ENCODE results near the gene WDR77.

Gene WDR77

GRCh38 chr1:111417755-111418154 is 31.3 kb downstream of the WDR77 start:
- Histone ChIP-seq H3K9ac (no peak overlapping the region), H3K4me1 (peaks cover 0 to 20% (median 3%) of the 10 kb centered on the region in 10 experiments; a peak in 8 of 20 replicates), H3K4me3 (no peak overlapping the region), H4K20me1 (no peaks in the 10 kb centered on the region), H3K9me3 (replicated peaks in 1 of 11) (no peaks in the 10 kb centered on the region), H3K27ac (no peak overlapping the region), H3K27me3 (no peaks in the 10 kb centered on the region), H3K36me3 (peaks cover 0 to 48% (median 20%) of the 10 kb centered on the region in 11 experiments; a peak in 21 of 22 replicates), H3K4me2 (peak overlapping the region in 4 of 11 experiments; percentile 21 to 36 (median 28); a peak in 6 of 22 replicates)
- no peak for TF ChIP-seq Cebpa-rat (IDR thresholded peaks at IDR 0.05)

DNA sequence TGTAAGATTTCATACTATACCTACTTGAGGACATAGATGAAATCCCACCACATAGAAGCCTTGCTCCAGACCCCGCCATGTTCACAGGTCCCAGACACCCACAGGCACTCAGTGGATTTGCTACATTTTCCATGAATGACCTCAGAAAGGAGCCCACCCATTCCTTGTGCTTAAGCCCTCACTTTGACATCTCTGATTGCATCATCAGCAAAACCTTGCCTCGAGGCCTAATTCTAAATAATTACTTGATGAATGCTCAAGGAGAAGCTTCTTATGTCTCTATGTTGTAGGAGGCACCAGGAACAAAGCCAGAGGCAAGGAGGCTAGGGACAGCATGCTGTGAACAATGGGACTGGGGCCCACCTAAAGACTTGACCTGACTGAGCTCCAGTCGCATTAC is 33.6 kb downstream of the WDR77 start:
- TF ChIP-seq Cebpa-rat (IDR thresholded peaks at IDR 0.05), result peak in 2 of 11 experiments; percentile 9 to 35; a peak in 1 of 22 replicates
- no peaks in the 10 kb centered on the region for H3K9me3 ChIP-seq (replicated peaks in 1 of 11)
- no peak overlapping the region for H3K9ac ChIP-seq
- H3K36me3 ChIP-seq, result peaks cover 0 to 40% (median 15%) of the 10 kb centered on the region in 11 experiments; a peak in 21 of 22 replicates
- no peak overlapping the region for H3K27ac ChIP-seq
- no peak overlapping the region for H3K4me3 ChIP-seq
- no peaks in the 10 kb centered on the region for H3K27me3 ChIP-seq
- no peak overlapping the region for H3K4me2 ChIP-seq
- H4K20me1 ChIP-seq, result no peaks in the 10 kb centered on the region
- H3K4me1 ChIP-seq, result peaks cover 0 to 20% (median 3%) of the 10 kb centered on the region in 10 experiments; a peak in 8 of 20 replicates

DNA sequence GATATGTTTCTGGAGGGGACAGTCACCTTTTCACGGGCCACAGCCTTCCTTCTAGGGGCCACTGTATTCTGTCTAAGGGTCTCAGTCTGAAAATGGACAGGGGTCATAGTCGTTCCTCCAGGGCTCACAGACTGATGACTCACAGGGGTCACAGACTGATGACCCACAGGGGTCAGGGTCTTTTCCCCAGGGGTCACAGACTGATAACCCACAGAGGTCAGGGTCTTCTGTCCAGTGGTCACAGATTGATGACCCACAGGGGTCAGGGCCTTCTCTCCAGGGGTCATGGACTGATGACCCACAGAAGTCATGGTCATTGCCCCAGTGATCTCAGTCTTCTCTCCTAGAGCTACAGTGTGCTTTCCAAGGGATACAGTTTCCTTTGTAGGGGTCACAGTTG is 34.3 kb downstream of the WDR77 start:
- Histone ChIP-seq H3K9ac (no peak overlapping the region), H3K4me3 (no peak overlapping the region), H3K27me3 (no peaks in the 10 kb centered on the region), H3K4me1 (peaks cover 0 to 20% (median 3%) of the 10 kb centered on the region in 10 experiments; a peak in 8 of 20 replicates), H3K4me2 (no peak overlapping the region), H3K36me3 (peaks cover 0 to 35% (median 15%) of the 10 kb centered on the region in 11 experiments; a peak in 21 of 22 replicates), H3K9me3 (replicated peaks in 1 of 11) (no peaks in the 10 kb centered on the region), H3K27ac (no peak overlapping the region), H4K20me1 (no peaks in the 10 kb centered on the region)
- no peak for TF ChIP-seq Cebpa-rat (IDR thresholded peaks at IDR 0.05)

- H3K4me1 ChIP-seq, result peaks cover 0 to 13% (median 3%) of the 10 kb centered on the region in 10 experiments; a peak in 8 of 20 replicates
- no peaks in the 10 kb centered on the region for H4K20me1 ChIP-seq
- no peak for TF ChIP-seq Cebpa-rat (IDR thresholded peaks at IDR 0.05)
- peaks cover 0 to 21% (median 13%) of the 10 kb centered on the region in 11 experiments; a peak in 19 of 22 replicates for H3K36me3 ChIP-seq
- H3K9me3 ChIP-seq (replicated peaks in 1 of 11), result no peaks in the 10 kb centered on the region
- no peak overlapping the region for H3K4me2 ChIP-seq
- H3K9ac ChIP-seq, result no peak overlapping the region
- H3K27ac ChIP-seq, result no peak overlapping the region
- no peaks in the 10 kb centered on the region for H3K27me3 ChIP-seq
- no peak overlapping the region for H3K4me3 ChIP-seq
These were observed 36.2 kb downstream of the WDR77 start for GRCh38 chr1:111412839-111413238.

- no peak for TF ChIP-seq Cebpa-rat (IDR thresholded peaks at IDR 0.05)
- H3K4me2 ChIP-seq, result no peak overlapping the region
These were observed 41.8 kb downstream of the WDR77 start for GRCh38 chr1:111407301-111407700.

GRCh38 chr1:111406321-111406768 is 42.7 kb downstream of the WDR77 start:
- Histone ChIP-seq H3K9ac (no peak overlapping the region), H3K4me3 (no peak overlapping the region), H3K9me3 (replicated peaks in 1 of 11) (no peaks in the 10 kb centered on the region), H3K27me3 (no peaks in the 10 kb centered on the region), H4K20me1 (no peaks in the 10 kb centered on the region), H3K4me1 (peaks cover 4 to 19% (median 9%) of the 10 kb centered on the region in 10 experiments; a peak in 18 of 20 replicates), H3K36me3 (no peaks in the 10 kb centered on the region), H3K27ac (no peak overlapping the region), H3K4me2 (peak overlapping the region in 10 of 11 experiments; percentile 21 to 59 (median 50); a peak in 18 of 22 replicates)
- no peak for TF ChIP-seq Cebpa-rat (IDR thresholded peaks at IDR 0.05)

More at GRCh38 chr1:111407301-111407700, 41.8 kb downstream of the WDR77 start:
- Histone ChIP-seq H3K27ac (no peak overlapping the region), H3K4me3 (no peak overlapping the region), H3K9ac (no peak overlapping the region), H3K9me3 (replicated peaks in 1 of 11) (no peaks in the 10 kb centered on the region), H3K36me3 (no peaks in the 10 kb centered on the region), H3K4me1 (peaks cover 4 to 19% (median 9%) of the 10 kb centered on the region in 10 experiments; a peak in 18 of 20 replicates), H4K20me1 (no peaks in the 10 kb centered on the region), H3K27me3 (no peaks in the 10 kb centered on the region)

GRCh38 chr1:111404588-111404987 is 44.5 kb downstream of the WDR77 start:
- H3K36me3 ChIP-seq, result no peaks in the 10 kb centered on the region
- H3K4me1 ChIP-seq, result peaks cover 4 to 19% (median 9%) of the 10 kb centered on the region in 10 experiments; a peak in 18 of 20 replicates
- no peaks in the 10 kb centered on the region for H3K9me3 ChIP-seq (replicated peaks in 1 of 11)
- no peak overlapping the region for H3K27ac ChIP-seq
- H3K9ac ChIP-seq, result no peak overlapping the region
- H3K4me3 ChIP-seq, result no peak overlapping the region
- no peaks in the 10 kb centered on the region for H4K20me1 ChIP-seq
- TF ChIP-seq Cebpa-rat (IDR thresholded peaks at IDR 0.05), result no peak
- no peaks in the 10 kb centered on the region for H3K27me3 ChIP-seq
- no peak overlapping the region for H3K4me2 ChIP-seq

DNA sequence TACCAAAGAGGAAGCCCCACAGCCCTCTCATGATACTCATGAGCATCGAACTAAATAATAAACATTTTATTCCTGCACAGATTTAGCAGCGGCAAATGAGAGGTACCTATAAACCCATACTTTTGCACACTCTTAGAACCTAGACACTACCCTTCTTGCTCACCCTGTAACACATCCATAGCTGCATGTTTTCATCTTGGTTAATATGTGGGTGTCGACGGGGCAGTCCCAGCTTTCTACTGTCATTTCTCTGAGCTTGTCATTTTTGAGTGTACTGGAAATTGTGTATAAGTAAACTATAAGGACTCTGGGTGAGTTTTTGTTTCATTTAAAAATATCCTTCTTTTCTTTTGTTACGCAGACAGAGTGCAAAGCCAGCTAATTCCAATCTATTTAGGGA is 47.0 kb downstream of the WDR77 start:
- no peak overlapping the region for H3K4me3 ChIP-seq
- peaks cover 4 to 18% (median 9%) of the 10 kb centered on the region in 10 experiments; a peak in 18 of 20 replicates for H3K4me1 ChIP-seq
- no peaks in the 10 kb centered on the region for H3K27me3 ChIP-seq

GRCh38 chr1:111399792-111400610 is 49.1 kb downstream of the WDR77 start:
- H4K20me1 ChIP-seq, result no peaks in the 10 kb centered on the region
- TF ChIP-seq Cebpa-rat (IDR thresholded peaks at IDR 0.05), result 0 out of 22 replicates have a peak, but pooled peaks of 1 of the 11 experiments have one; percentile 7
- no peaks in the 10 kb centered on the region for H3K4me1 ChIP-seq
- H3K27me3 ChIP-seq, result no peaks in the 10 kb centered on the region
- H3K4me2 ChIP-seq, result no peak overlapping the region
- peaks cover 0 to 9% (median 3%) of the 10 kb centered on the region in 11 experiments; a peak in 2 of 22 replicates for H3K9me3 ChIP-seq (replicated peaks in 1 of 11)
- no peak overlapping the region for H3K27ac ChIP-seq
- no peak overlapping the region for H3K4me3 ChIP-seq
- no peaks in the 10 kb centered on the region for H3K36me3 ChIP-seq
- no peak overlapping the region for H3K9ac ChIP-seq

More for the DNA sequence above, 47.0 kb downstream of the WDR77 start:
- Histone ChIP-seq H3K9me3 (replicated peaks in 1 of 11) (peaks cover 0 to 9% (median 3%) of the 10 kb centered on the region in 11 experiments; a peak in 2 of 22 replicates), H4K20me1 (no peaks in the 10 kb centered on the region), H3K4me2 (no peak overlapping the region), H3K27ac (no peak overlapping the region), H3K9ac (no peak overlapping the region), H3K36me3 (no peaks in the 10 kb centered on the region)
- no peak for TF ChIP-seq Cebpa-rat (IDR thresholded peaks at IDR 0.05)

Measured in BLaER1 treated with 17β-estradiol and CSF1 and Interleukin-3, amounts not matched to agents 10 nM and 100 nM (cell line).